Stimulated activated CD8-positive, alpha-beta memory T cell treated with anti-CD3 and anti-CD28 coated beads, Interleukin-15, amount 100 ng/mL, for 4 hours (primary cell): ENCODE measurements around the gene NGEF.

ENCODE experiments used
- DNase-seq, 2 donors: peaks; one replicate each; pipeline ENCODE4 v3.0.0-alpha.2; 2020; ENCODE audit warnings: low read depth in 2 of 2

Gene NGEF

DNA sequence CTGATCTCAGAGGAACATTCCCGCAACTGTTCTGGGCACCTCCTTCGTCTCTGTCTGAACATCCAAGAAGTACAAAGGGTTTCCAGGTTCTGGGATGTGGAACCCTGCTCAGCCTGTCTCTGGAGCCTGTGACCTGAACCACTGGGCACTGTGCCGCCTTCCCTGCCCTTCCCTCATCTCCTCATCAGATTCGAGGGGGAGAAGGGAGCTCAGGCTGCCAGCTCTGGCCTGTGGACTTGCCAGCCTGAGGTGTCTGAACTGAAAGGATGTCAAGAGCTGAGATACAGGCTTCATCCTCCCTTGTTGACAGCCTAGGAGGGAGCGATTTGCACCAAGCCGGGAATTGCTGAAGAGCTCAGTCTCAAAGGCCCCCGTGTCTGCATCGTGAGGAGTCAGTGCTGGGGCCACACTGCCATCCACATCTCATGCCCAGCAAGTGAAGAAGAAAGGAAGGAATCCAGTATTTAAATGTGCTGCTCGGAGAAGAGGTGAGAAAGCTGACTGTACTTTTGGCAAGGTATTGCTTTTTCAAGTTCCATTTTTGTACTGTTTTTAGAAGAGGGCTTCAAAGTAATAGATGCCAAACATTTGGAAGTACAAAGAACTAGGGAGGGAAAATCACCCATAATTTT lies 32.0 kb upstream of the NGEF start:
- DNase-seq = no peak

GRCh38 chr2:233042549-233042948 lies 29.5 kb upstream of the NGEF start:
- DNase-seq = no peak

- no peak for DNase-seq
These were observed 28.8 kb upstream of the NGEF start for GRCh38 chr2:233041722-233042323.

GRCh38 chr2:233040571-233040970 lies 27.5 kb upstream of the NGEF start:
- DNase-seq = no peak

GRCh38 chr2:233039846-233040530 lies 26.9 kb upstream of the NGEF start:
- no peak for DNase-seq

DNA sequence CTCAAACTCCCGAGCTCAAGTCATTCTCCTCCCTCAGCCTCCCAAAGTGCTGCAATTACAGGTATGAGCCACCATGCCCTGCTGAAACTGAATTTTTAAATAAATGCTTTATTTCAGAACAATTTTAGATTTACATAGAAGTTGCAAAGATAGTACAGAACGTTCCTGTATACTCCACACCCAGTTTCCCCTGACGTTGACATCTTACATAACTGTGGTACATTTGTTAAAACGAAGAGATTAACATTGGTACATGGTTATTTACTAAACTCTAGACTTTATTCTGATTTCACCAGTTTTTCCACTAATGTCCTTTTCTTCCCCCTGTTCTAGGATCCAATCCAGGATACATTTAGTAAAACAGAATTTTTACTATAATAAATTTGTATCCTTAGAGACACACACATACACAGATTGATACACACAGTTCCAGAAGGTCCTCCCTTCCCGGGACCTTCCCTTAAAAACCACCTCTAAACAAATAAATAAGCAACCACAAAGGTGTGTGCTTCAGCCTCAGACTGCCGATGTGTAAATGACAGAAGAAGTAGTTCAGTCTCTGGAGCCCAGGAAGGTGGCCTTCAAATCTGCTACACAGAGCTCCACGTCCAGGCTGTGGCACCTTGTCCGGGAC lies 26.3 kb upstream of the NGEF start:
- no peak for DNase-seq

GRCh38 chr2:233037078-233037477 lies 24.0 kb upstream of the NGEF start:
- no peak for DNase-seq

DNA sequence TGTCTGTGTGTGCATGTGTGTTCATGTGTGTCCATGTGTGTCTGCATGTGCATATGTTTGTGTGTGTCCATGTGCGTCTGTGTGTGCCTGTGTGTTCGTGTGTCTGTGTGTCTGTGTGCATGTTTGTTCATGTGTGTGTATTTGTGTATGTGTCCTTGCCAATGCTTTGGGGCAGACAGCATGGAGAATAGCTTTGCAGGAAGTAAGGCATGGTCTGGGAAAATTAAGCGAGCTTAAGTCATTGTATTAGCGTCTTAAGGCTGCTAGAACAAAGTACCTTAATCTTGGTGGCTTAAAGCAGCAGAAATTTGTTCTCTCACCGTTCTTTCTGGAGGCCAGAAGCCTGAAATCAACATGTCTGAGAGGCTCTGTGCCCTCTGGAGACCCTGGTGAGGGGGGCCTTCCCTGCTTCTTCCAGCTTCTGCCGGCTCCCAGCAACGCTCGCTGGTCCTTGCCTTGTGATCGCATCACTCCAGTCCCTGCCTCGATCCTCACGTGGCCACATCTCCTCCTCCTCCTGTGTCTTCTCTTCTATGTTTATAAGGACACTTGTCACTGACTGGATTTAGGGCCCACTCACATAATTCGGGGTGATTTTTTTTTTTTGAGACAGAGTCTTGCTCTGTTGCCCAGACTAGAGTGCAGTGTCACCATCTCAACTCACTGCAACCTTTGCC lies 23.2 kb upstream of the NGEF start:
- no peak for DNase-seq

DNA sequence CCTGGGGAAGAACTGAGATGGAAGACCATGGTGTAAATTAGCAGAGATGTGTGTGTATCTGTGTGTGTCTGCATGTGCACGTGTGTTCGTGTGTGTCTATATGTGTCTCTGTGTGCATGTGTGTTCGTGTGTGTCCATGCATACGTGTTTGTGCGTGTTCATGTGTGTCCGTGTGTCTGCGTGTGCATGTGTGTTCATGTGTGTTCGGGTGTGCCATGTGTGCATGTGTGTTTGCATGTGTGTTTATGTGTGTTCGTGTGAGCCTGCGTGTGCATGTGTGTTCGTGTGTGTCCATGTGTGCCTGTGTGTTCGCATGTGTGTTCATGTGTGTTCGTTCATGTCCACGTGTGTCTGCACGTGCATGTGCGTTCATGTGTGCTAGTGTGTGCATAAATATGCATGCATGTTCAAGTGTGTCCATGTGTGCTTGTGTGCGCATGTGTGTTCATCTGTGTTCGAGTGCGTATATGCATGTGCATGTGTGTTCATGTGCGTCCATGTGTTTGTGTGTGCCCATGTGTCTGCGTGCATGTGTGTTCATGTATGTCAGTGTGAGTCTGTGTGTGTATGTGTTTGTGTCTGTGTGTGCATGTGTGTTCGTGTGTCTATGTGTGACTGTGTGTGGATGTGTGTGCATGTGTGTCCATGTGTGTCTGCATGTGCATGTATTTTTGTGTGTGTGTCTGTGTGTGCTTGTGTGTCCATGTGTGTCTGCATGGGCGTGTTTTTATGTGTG lies 22.5 kb upstream of the NGEF start:
- no peak for DNase-seq

DNA sequence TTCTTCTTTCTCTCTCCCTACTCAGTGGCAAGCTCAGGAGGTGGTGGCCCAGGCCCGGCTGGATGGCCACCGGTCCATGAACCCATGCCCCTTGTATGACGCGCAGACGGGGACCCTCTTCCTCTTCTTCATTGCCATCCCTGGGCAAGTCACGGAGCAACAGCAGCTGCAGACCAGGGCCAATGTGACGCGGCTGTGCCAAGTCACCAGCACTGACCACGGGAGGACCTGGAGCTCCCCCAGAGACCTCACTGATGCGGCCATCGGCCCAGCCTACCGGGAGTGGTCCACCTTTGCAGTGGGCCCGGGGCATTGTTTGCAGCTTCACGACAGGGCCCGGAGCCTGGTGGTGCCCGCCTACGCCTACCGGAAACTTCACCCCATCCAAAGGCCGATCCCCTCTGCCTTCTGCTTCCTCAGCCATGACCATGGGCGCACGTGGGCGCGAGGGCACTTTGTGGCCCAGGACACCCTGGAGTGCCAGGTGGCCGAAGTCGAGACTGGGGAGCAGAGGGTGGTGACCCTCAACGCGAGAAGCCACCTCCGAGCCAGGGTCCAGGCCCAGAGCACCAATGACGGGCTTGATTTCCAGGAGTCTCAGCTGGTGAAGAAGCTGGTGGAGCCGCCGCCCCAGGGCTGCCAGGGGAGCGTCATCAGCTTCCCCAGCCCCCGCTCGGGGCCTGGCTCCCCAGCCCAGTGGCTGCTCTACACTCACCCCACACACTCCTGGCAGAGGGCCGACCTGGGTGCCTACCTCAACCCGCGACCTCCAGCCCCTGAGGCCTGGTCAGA lies 21.2 kb upstream of the NGEF start:
- no peak for DNase-seq

DNA sequence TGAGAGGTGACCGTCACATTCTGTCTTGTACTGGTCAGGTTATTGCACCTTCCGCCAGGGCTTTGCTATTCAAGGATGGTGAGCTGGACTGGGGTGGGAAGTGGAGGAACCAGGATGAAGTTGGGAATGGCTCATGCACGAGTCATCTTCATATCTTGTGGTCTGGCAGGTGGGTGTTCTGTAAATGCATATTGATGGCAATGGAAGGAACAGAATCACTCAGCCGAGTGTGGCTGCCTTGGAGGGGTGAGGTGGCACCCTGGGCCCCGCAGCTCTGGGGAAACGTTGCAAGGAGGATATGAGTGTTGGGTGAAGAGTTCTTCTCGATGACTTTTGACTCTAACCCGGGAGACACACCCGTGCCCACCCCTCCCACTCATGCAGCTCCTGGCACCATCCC lies 20.6 kb upstream of the NGEF start:
- DNase-seq = no peak

DNA sequence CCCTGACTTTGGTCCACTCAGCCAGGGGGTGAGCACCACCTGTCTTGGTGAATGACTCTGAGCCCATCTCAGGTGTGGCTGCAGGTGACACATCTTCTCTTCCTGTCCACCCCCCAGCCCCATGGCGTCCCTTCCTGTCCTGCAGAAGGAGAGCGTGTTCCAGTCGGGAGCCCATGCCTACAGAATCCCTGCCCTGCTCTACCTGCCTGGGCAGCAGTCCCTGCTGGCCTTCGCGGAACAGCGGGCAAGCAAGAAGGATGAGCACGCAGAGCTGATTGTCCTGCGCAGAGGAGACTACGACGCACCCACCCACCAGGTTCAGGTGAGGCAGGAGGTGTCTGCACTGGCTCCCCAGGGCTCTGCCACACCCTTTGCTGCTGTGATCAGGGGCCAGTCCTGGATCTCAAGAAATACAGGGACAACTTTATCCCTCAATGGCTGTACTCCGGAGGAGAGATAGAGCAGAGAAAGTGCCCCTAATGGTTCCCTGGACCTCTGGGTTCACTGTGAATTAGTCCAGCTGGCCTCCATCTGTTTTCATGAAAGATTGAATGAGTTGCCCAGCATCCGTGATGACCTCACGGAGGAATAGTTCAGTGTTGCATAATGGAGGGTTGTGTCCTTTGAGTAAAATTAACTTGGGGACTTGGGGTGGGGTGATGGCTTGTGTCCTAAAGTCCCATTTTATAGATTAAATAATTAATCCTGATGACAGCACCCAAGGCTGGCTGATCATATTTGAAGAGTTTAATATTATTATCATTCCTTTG lies 19.7 kb upstream of the NGEF start, which contains the start of gene NEU2:
NEU2 (plus strand) TSS at position 122 of the 770 bp plus-strand sequence; CDS start at position 122, 0 bp downstream.
- DNase-seq = no peak

GRCh38 chr2:233031556-233032500 lies 18.8 kb upstream of the NGEF start:
- DNase-seq = no peak

DNA sequence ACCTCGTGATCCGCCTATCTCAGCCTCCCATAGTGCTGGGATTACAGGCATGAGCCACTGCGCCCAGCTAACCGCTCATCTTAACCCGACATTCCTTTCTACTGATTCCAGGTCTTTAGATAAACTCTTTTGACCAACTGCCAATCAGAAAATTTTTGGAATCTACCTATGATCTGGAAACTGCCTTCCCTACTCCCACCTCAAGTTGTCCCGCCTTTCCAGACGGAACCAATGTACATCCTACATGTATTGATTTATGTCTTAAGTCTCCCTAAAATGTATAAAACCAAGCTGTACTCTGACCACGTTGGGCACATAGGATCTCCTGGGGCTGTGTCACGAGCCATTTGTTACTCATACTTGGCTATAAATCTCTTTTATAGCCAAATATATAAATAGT lies 16.3 kb upstream of the NGEF start:
- no peak for DNase-seq

- DNase-seq = no peak
These were observed 13.2 kb upstream of the NGEF start for GRCh38 chr2:233026198-233026813.

GRCh38 chr2:233025706-233026105 lies 12.7 kb upstream of the NGEF start:
- DNase-seq = no peak

DNA sequence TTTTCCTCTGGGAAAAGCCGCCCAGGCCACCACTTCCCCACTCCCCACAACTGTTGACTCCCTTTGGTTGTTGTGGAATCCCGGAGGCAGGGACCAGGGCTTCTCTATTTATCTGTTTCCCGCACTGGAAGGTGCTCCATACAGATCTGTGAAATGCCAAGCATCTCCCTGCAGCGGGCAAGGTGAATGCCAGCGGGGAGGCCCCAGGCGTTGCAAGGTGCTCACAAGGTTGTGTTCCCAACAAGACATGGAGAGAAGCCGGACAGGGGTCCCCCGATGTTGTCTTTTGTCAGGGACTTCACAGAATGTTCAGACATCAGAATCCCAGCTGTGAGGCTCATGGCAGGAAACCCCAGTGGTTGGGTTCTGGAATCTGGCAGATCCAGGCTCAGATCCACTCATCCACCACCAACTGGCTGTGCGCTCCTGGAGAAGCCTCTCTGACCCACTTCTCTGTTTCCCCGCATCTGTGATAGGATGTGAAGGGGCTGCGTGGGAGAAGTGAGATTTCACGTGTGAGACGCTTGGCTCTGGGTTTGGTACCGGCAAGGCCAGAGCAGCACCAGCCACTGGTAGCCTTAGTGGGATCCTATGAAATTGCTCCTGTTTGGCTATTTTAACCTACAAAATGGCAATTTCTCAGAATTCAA lies 10.8 kb upstream of the NGEF start:
- DNase-seq = no peak
